ENCODE data around the gene AMBP.

- TF ChIP-seq ZNF362 (tag by site-specific recombination; IDR thresholded peaks at IDR 0.05), result no peak
- TF ChIP-seq ELK4 (IDR thresholded peaks at IDR 0.05; ENCODE audit: borderline replicate concordance, low read depth, low read length), result no peak
- no peak for TF ChIP-seq CTCF (tag by site-specific recombination; IDR thresholded peaks at IDR 0.05)
- no peak for TF ChIP-seq TCF7L2 (IDR thresholded peaks at IDR 0.05; ENCODE audit: borderline replicate concordance, low read depth, low read length)
- no peak for TF ChIP-seq ZNF529 (tag by site-specific recombination; IDR thresholded peaks at IDR 0.05; ENCODE audit: insufficient replicate concordance)
- no peak for TF ChIP-seq ZNF501 (tag by site-specific recombination; IDR thresholded peaks at IDR 0.05)
- no peak for TF ChIP-seq ZNF664 (tag by site-specific recombination; IDR thresholded peaks at IDR 0.05)
- TF ChIP-seq ZIC2 (tag by site-specific recombination; IDR thresholded peaks at IDR 0.05), result no peak
- TF ChIP-seq ZNF777 (tag by site-specific recombination; IDR thresholded peaks at IDR 0.05; ENCODE audit: borderline replicate concordance), result no peak
- TF ChIP-seq ZNF174 (tag by site-specific recombination; IDR thresholded peaks at IDR 0.05), result no peak
Observed at GRCh38 chr9:114077162-114077837, 800 bp downstream of the AMBP start.
